H9 (cell line): Measurements from ENCODE around the gene PLEKHA7. TPM values are rescaled to one million over a fixed set of nuclear protein-coding genes. Genes with fewer than 3 reads are reported as not detected.

ENCODE experiments used
- DNase-seq: peaks from one replicate; pipeline ENCODE4 v3.0.0-alpha.2; 2017
- H2AFZ ChIP-seq: one replicate; pipeline ENCODE4 v1.6.1; 2013; ENCODE audit warnings: mild to moderate bottlenecking, low read length, control low read depth, moderate library complexity
- H2AK5ac ChIP-seq: 2 replicates; pipeline ENCODE4 v1.6.1; 2013; ENCODE audit warnings: low read length, control low read depth, mixed read lengths; ENCODE audit not compliant: insufficient read length
- H2BK120ac ChIP-seq: one replicate; pipeline ENCODE4 v1.6.1; 2013; ENCODE audit warnings: low read depth, mild to moderate bottlenecking, low read length, control low read depth, inconsistent platforms; ENCODE audit not compliant: poor library complexity, severe bottlenecking
- H2BK12ac ChIP-seq: 2 replicates; pipeline ENCODE4 v1.6.1; 2013; ENCODE audit warnings: low read length, control low read depth, mixed read lengths, low read depth; ENCODE audit not compliant: insufficient read length
- H2BK15ac ChIP-seq: 2 replicates; pipeline ENCODE4 v1.6.1; 2013; ENCODE audit warnings: low read depth, low read length, control low read depth
- H2BK20ac ChIP-seq: one replicate; pipeline ENCODE4 v1.6.1; 2013; ENCODE audit warnings: low read depth, mild to moderate bottlenecking, low read length, control low read depth, inconsistent platforms; ENCODE audit not compliant: poor library complexity, severe bottlenecking
- H2BK5ac ChIP-seq: 2 replicates; pipeline ENCODE4 v1.6.1; 2013; ENCODE audit warnings: low read length, control low read depth, mixed read lengths; ENCODE audit not compliant: insufficient read length
- H3K14ac ChIP-seq: 2 replicates; pipeline ENCODE4 v1.6.1; 2013; ENCODE audit warnings: low read length, control low read depth; ENCODE audit not compliant: insufficient read depth
- H3K18ac ChIP-seq: 2 replicates; pipeline ENCODE4 v1.6.1; 2013; ENCODE audit warnings: low read depth, mild to moderate bottlenecking, mixed read lengths, low read length, control low read depth; ENCODE audit not compliant: insufficient read length
- H3K23ac ChIP-seq: 2 replicates; pipeline ENCODE4 v1.6.1; 2013; ENCODE audit warnings: low read length, control low read depth, mixed read lengths, low read depth; ENCODE audit not compliant: insufficient read length
- H3K23me2 ChIP-seq: 2 replicates; pipeline ENCODE4 v1.6.1; 2013; ENCODE audit warnings: low read depth, mild to moderate bottlenecking, mixed read lengths, low read length, control low read depth; ENCODE audit not compliant: insufficient read length, poor library complexity, severe bottlenecking
- H3K27ac ChIP-seq: 2 replicates; pipeline ENCODE4 v1.5.1; 2013; ENCODE audit warnings: low read length, control low read depth, mixed read lengths, low read depth; ENCODE audit not compliant: insufficient read length
- H3K27me3 ChIP-seq: 2 replicates; pipeline ENCODE4 v1.6.1; 2013; ENCODE audit warnings: low read length, control low read depth, inconsistent platforms; ENCODE audit not compliant: insufficient read depth
- H3K4ac ChIP-seq: 2 replicates; pipeline ENCODE4 v1.6.1; 2013; ENCODE audit warnings: low read depth, mild to moderate bottlenecking, control low read depth, inconsistent platforms, low read length, moderate library complexity
- H3K4me1 ChIP-seq: 2 replicates; pipeline ENCODE4 v1.6.1; 2013; ENCODE audit warnings: low read length, control low read depth, inconsistent platforms; ENCODE audit not compliant: insufficient read depth
- H3K4me2 ChIP-seq: 2 replicates; pipeline ENCODE4 v1.6.1; 2013; ENCODE audit warnings: low read length, control low read depth, mixed read lengths; ENCODE audit not compliant: insufficient read length, insufficient read depth
- H3K56ac ChIP-seq: 2 replicates; pipeline ENCODE4 v1.6.1; 2013; ENCODE audit warnings: low read depth, mild to moderate bottlenecking, mixed read lengths, low read length, control low read depth; ENCODE audit not compliant: insufficient read length
- H3K79me1 ChIP-seq: 2 replicates; pipeline ENCODE4 v1.6.1; 2013; ENCODE audit warnings: low read depth, mild to moderate bottlenecking, moderate library complexity, low read length, control low read depth, inconsistent platforms; ENCODE audit not compliant: insufficient read depth, poor library complexity, severe bottlenecking
- H3K79me2 ChIP-seq: 2 replicates; pipeline ENCODE4 v1.6.1; 2013; ENCODE audit warnings: low read length, control low read depth, inconsistent platforms; ENCODE audit not compliant: insufficient read depth
- H3K9ac ChIP-seq: 2 replicates; pipeline ENCODE4 v1.6.1; 2013; ENCODE audit warnings: low read length, control low read depth, mixed read lengths; ENCODE audit not compliant: insufficient read length; ENCODE audit errors: extremely low read depth
- H3K9me3 ChIP-seq: one replicate; pipeline ENCODE4 v1.6.1; 2013; ENCODE audit warnings: low read depth, low read length, inconsistent platforms; ENCODE audit not compliant: control insufficient read depth
- H3T11ph ChIP-seq: one replicate; pipeline ENCODE4 v1.6.1; 2013; ENCODE audit warnings: mild to moderate bottlenecking, low read length, control low read depth, inconsistent platforms
- H4K20me1 ChIP-seq: one replicate; pipeline ENCODE4 v1.6.1; 2013; ENCODE audit not compliant: control insufficient read depth, insufficient read length, insufficient read depth
- H4K5ac ChIP-seq: 2 replicates; pipeline ENCODE4 v1.6.1; 2013; ENCODE audit warnings: low read depth, mild to moderate bottlenecking, mixed read lengths, low read length, control low read depth; ENCODE audit not compliant: insufficient read length
- H4K8ac ChIP-seq: replicated peaks from 2 replicates; pipeline ENCODE4 v1.6.1; 2013; ENCODE audit warnings: low read length, control low read depth, mixed read lengths, low read depth; ENCODE audit not compliant: insufficient read length
- H4K91ac ChIP-seq: 2 replicates; pipeline ENCODE4 v1.6.1; 2013; ENCODE audit warnings: low read depth, mild to moderate bottlenecking, moderate library complexity, mixed read lengths, low read length, control low read depth; ENCODE audit not compliant: insufficient read length
- H3K27ac Mint-ChIP-seq, 3 experiments: 2 replicates in 2 of 3; 3 replicates in 1 of 3; pipeline ENCODE4 v1.8.0; 2020 to 2021; ENCODE audit warnings: mixed read lengths in 3 of 3, mild to moderate bottlenecking in 1 of 3, moderate library complexity in 1 of 3
- H3K27me3 Mint-ChIP-seq: 2 replicates; pipeline ENCODE4 v1.8.0; 2021; ENCODE audit warnings: low read depth, mild to moderate bottlenecking, moderate library complexity, mixed read lengths
- H3K36me3 Mint-ChIP-seq, 3 experiments: 2 replicates in 2 of 3; 3 replicates in 1 of 3; pipeline ENCODE4 v1.8.0; 2020 to 2021; ENCODE audit warnings: low read depth in 3 of 3, mixed read lengths in 3 of 3; ENCODE audit not compliant: insufficient read depth in 1 of 3
- H3K4me1 Mint-ChIP-seq, 2 experiments: 2 replicates each; pipeline ENCODE4 v1.8.0; 2020; ENCODE audit warnings: mixed read lengths in 2 of 2
- H3K4me3 Mint-ChIP-seq, 2 experiments: 2 replicates in 1 of 2; 3 replicates in 1 of 2; pipeline ENCODE4 v1.8.0; 2020 to 2021; ENCODE audit warnings: mild to moderate bottlenecking in 2 of 2, mixed read lengths in 2 of 2, moderate library complexity in 1 of 2
- H3K9me3 Mint-ChIP-seq, 2 experiments: 2 replicates in 1 of 2; 3 replicates in 1 of 2; pipeline ENCODE4 v1.8.0; 2020; ENCODE audit warnings: mild to moderate bottlenecking in 2 of 2, mixed read lengths in 2 of 2, moderate library complexity in 1 of 2
- WGBS: extraction: QIAGEN DNeasy Blood & Tissue Kit; methylation state at CpG from one replicate; pipeline ENCODE4 v1.1.7; 2013; ENCODE audit warnings: missing lambda C conversion rate, low lambda C conversion rate, mixed read lengths; ENCODE audit not compliant: insufficient read length; ENCODE audit errors: extremely low coverage; 5-methylcytosine and 5-hydroxymethylcytosine counted together
- total RNA-seq: library from RNA; stranded (reverse); gene quantifications from 2 replicates; pipeline ENCODE4 v1.2.1, GENCODE V29; 2021
- TF ChIP-seq, protein P1 (sequence below): fragments of 200-600 bp; sonication (generic); conservative IDR thresholded peaks from 3 replicates; pipeline ENCODE4 v1.8.0; 2021; ENCODE audit warnings: antibody characterized with exemption, mild to moderate bottlenecking

The PLEKHA7 gene
- total RNA-seq, 1 experiment from 2014 or later, result 21.0 TPM

DNA sequence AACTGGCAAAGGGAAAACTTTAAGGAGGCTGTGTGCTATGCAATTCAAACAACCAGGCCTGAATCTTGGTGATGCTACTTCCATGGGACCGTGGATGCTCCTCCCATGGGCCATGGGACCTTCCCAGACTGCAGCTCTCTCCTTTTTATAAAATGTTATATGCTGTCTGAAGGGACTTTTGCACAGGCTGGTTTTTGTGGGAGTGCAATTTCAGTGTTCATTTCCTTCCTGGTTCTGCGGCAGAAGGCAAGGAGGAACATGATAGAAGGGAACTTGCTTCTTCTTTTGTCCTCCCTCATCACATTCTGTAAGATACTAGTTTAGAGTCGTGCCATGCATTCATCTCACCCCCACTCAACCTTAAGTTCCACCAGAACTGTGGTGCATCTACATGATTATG, 206.9 kb downstream of the PLEKHA7 start:
- no peaks in the 10 kb centered on the region for H3K23me2 ChIP-seq
- no peak overlapping the region for H3K4ac ChIP-seq
- H3K9me3 ChIP-seq, result no peaks in the 10 kb centered on the region
- TF ChIP-seq, protein P1, sequence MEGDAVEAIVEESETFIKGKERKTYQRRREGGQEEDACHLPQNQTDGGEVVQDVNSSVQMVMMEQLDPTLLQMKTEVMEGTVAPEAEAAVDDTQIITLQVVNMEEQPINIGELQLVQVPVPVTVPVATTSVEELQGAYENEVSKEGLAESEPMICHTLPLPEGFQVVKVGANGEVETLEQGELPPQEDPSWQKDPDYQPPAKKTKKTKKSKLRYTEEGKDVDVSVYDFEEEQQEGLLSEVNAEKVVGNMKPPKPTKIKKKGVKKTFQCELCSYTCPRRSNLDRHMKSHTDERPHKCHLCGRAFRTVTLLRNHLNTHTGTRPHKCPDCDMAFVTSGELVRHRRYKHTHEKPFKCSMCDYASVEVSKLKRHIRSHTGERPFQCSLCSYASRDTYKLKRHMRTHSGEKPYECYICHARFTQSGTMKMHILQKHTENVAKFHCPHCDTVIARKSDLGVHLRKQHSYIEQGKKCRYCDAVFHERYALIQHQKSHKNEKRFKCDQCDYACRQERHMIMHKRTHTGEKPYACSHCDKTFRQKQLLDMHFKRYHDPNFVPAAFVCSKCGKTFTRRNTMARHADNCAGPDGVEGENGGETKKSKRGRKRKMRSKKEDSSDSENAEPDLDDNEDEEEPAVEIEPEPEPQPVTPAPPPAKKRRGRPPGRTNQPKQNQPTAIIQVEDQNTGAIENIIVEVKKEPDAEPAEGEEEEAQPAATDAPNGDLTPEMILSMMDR, result no peak
- H4K5ac ChIP-seq, result no peak overlapping the region
- H3K9me3 Mint-ChIP-seq, result no peaks in the 10 kb centered on the region
- no peak overlapping the region for H2BK12ac ChIP-seq
- no peak overlapping the region for H3K18ac ChIP-seq
- H4K91ac ChIP-seq, result no peak overlapping the region
- WGBS, result no CpG with 5 or more reads among the region's 3 CpGs
- no peak for DNase-seq
- H3K27ac Mint-ChIP-seq, result no peak overlapping the region; a peak in 1 of 7 replicates
- no peak overlapping the region for H3T11ph ChIP-seq
- H3K4me1 Mint-ChIP-seq, result peaks cover 7 to 12% of the 10 kb centered on the region in 2 experiments
- no peak overlapping the region for H4K8ac ChIP-seq
- H3K79me1 ChIP-seq, result no peaks in the 10 kb centered on the region
- H2BK15ac ChIP-seq, result no peak overlapping the region
- H3K56ac ChIP-seq, result no peak overlapping the region
- H3K14ac ChIP-seq, result no peak overlapping the region
- H2AFZ ChIP-seq, result no peak overlapping the region
- H3K4me3 Mint-ChIP-seq, result no peak overlapping the region
- H3K36me3 Mint-ChIP-seq, result peaks cover 0 to 7% (median 7%) of the 10 kb centered on the region in 3 experiments; a peak in 5 of 7 replicates
- no peak overlapping the region for H3K4me2 ChIP-seq
- no peaks in the 10 kb centered on the region for H3K27me3 Mint-ChIP-seq
- no peak overlapping the region for H3K27ac ChIP-seq
- H3K23ac ChIP-seq, result no peak overlapping the region
- H3K9ac ChIP-seq, result no peak overlapping the region
- no peak overlapping the region for H2AK5ac ChIP-seq
- H3K79me2 ChIP-seq, result no peaks in the 10 kb centered on the region
- H4K20me1 ChIP-seq, result no peaks in the 10 kb centered on the region
- no peaks in the 10 kb centered on the region for H3K4me1 ChIP-seq
- no peak overlapping the region for H2BK5ac ChIP-seq
- no peak overlapping the region for H2BK20ac ChIP-seq
- no peak overlapping the region for H2BK120ac ChIP-seq
- H3K27me3 ChIP-seq, result no peaks in the 10 kb centered on the region
